ENCODE measurements around the gene ATP9A. TPM values are rescaled to one million over a fixed set of nuclear protein-coding genes. Genes with fewer than 3 reads are reported as not detected.

Gene ATP9A
- polyA plus RNA-seq, 3 donors, result 0.04 TPM; not detected in 2

- no peak for TF ChIP-seq CTCF (IDR thresholded peaks at IDR 0.05)
- Mint-ChIP-seq H3K4me3 (no peak overlapping the region), H3K27me3 (ENCODE audit: low read depth in 3 of 3) (peaks cover 29 to 34% (median 34%) of the 10 kb centered on the region in 3 donors), H3K27ac (no peak overlapping the region), H3K9me3 (peaks cover 2 to 10% (median 3%) of the 10 kb centered on the region in 7 donors), H3K36me3 (no peaks in the 10 kb centered on the region), H3K4me1 (peaks cover 6% of the 10 kb centered on the region)
- Histone ChIP-seq H2AFZ (ENCODE audit: insufficient read depth, low read depth, low read length, poor library complexity, severe bottlenecking) (no peak overlapping the region), H3K79me2 (ENCODE audit: insufficient read depth, low read length) (no peaks in the 10 kb centered on the region), H3K27ac (ENCODE audit: low read depth in 1 of 2, low read length in 2 of 2) (no peak overlapping the region), H4K20me1 (ENCODE audit: insufficient read depth, low read length) (no peaks in the 10 kb centered on the region), H3K4me3 (replicated peaks in 1 of 3; ENCODE audit: low read depth in 2 of 3, low read length in 3 of 3) (no peak overlapping the region), H3K4me1 (ENCODE audit: control insufficient read depth in 1 of 2, insufficient read depth in 2 of 2, low read length in 2 of 2) (peaks cover 0 to 4% of the 10 kb centered on the region in 2 donors), H3K27me3 (ENCODE audit: control insufficient read depth in 2 of 2, insufficient read depth in 2 of 2, low read length in 2 of 2) (peaks cover 12 to 33% of the 10 kb centered on the region in 2 donors), H3K4me2 (replicated peaks; ENCODE audit: extremely low read depth, low read length, poor library complexity, severe bottlenecking) (no peak overlapping the region), H3K9ac (ENCODE audit: insufficient read depth, low read length, poor library complexity, severe bottlenecking) (no peak overlapping the region), H3K9me3 (replicated peaks in 1 of 2; ENCODE audit: control insufficient read depth in 1 of 2, insufficient read depth in 1 of 2, low read length in 2 of 2) (no peaks in the 10 kb centered on the region), H3K36me3 (replicated peaks in 1 of 2; ENCODE audit: control insufficient read depth in 1 of 2, insufficient read depth in 2 of 2, low read length in 2 of 2) (no peaks in the 10 kb centered on the region)
- DNase-seq, result no peak
- 88% methylated on average over 2 of the region's 5 CpGs for WGBS (ENCODE audit: insufficient coverage)
- intact Hi-C loops (cut with micrococcal nuclease), result no loop called here
These were observed 200.6 kb downstream of the ATP9A start for GRCh38 chr20:51567622-51568021.

- Histone ChIP-seq H4K20me1 (ENCODE audit: insufficient read depth, low read length) (no peaks in the 10 kb centered on the region), H3K9ac (ENCODE audit: insufficient read depth, low read length, poor library complexity, severe bottlenecking) (no peak overlapping the region), H2AFZ (ENCODE audit: insufficient read depth, low read depth, low read length, poor library complexity, severe bottlenecking) (no peak overlapping the region), H3K4me2 (replicated peaks; ENCODE audit: extremely low read depth, low read length, poor library complexity, severe bottlenecking) (no peak overlapping the region), H3K9me3 (replicated peaks in 1 of 2; ENCODE audit: control insufficient read depth in 1 of 2, insufficient read depth in 1 of 2, low read length in 2 of 2) (no peaks in the 10 kb centered on the region), H3K79me2 (ENCODE audit: insufficient read depth, low read length) (no peaks in the 10 kb centered on the region), H3K27ac (ENCODE audit: low read depth in 1 of 2, low read length in 2 of 2) (no peak overlapping the region), H3K4me3 (replicated peaks in 1 of 3; ENCODE audit: low read depth in 2 of 3, low read length in 3 of 3) (no peak overlapping the region), H3K27me3 (ENCODE audit: control insufficient read depth in 2 of 2, insufficient read depth in 2 of 2, low read length in 2 of 2) (peaks cover 22 to 43% of the 10 kb centered on the region in 2 donors), H3K4me1 (ENCODE audit: control insufficient read depth in 1 of 2, insufficient read depth in 2 of 2, low read length in 2 of 2) (peaks cover 4% of the 10 kb centered on the region in 2 donors), H3K36me3 (replicated peaks in 1 of 2; ENCODE audit: control insufficient read depth in 1 of 2, insufficient read depth in 2 of 2, low read length in 2 of 2) (no peaks in the 10 kb centered on the region)
- intact Hi-C loops (cut with micrococcal nuclease), result no loop called here
- Mint-ChIP-seq H3K27ac (no peak overlapping the region), H3K36me3 (no peaks in the 10 kb centered on the region), H3K4me1 (peaks cover 8% of the 10 kb centered on the region), H3K4me3 (no peak overlapping the region), H3K9me3 (peaks cover 0 to 8% (median 2%) of the 10 kb centered on the region in 7 donors), H3K27me3 (ENCODE audit: low read depth in 3 of 3) (peaks cover 39 to 43% (median 42%) of the 10 kb centered on the region in 3 donors)
- no peak for DNase-seq
- 100% methylated on average over 1 of the region's 4 CpGs for WGBS (ENCODE audit: insufficient coverage)
- no peak for TF ChIP-seq CTCF (IDR thresholded peaks at IDR 0.05)
These were observed 201.6 kb downstream of the ATP9A start for GRCh38 chr20:51566594-51566993.
